ENCODE measurements around the gene SOCS3.

Gene SOCS3

DNA sequence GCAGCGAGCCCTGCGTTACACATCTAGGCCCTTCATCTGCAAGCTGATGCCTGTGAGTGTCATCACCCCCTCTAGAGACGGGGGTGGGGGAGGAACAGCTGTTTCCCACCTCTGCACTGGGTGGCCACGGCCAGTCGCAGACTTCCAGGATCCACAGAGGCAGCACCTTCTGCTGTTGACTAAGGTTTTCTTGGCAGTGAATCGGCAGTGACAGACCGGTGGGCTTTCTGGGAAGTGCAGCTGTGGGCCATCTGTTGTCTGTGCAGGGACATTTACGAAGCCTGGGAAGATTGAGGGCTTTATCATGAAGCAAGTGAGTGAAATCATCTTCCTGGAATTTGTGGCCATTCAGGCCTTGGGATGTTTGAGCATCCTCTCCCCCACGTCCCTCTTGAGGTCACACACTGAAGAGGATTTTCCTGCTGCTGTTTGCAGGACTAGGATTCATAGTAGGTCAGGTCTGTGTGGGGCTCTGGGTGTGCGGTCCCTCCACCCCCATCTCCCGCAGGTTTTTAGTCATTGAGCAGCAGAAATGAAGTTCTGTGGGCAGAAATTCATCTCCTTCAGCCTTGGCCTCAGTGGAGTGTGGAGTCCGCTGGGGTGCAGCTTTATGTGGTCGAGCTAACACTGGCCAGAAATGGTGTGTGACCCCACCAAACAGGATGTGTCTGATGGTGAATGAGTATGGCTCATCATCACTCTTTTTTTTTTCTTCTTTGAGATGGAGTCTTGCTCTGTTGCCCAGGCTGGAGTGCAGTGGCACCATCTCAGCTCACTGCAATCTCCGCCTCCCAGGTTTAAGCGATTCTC, 30.6 kb upstream of the SOCS3 start:
- peak; percentile 88 for DNase-seq (ENCODE audit: low spot score)

DNA sequence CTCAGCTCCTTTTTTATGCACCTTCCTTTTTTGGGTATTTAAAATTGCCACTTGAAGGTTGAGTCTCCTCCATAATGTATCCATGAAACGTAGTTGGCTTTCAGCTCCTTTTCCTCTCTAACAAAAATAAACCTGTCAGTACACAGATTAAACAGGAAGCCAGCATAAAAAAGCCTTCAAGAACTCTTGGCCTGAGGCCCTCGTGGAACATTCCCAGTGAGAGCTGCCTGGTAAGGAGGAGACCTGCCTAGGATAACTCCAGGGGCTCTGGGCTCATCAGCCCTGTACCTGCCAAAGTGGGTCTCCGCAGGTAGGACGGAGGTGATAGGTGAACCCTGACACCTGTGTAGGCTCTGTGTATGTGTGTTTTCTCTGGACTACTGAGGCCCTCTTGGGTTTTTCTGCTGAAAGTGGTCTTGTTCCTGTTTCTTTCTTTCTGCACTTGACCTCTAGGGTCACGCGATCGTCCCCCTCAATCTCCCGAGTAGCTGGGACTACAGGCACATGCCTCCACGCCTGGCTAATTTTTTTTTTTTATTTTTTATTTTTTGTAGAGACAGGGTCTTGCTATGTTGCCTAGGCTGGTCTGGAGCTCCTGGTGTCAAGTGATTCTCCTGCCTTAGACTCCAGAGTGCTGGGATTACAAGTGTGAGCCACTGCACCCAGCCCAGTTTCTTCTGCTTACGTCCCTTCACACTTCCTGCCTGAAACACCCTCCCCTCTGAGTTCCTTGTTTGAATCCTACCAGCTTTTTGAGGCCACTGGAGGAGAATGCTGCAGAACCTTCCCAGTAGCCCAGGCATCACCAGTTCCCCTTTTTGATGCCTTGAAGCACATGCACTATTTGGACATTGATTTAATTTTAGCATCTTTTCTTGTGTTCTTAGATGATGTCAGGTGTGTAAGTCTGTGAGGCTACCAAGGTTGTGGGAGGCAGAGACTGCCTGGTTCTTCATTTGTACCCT, 28.4 kb upstream of the SOCS3 start:
- no peak for DNase-seq (ENCODE audit: low spot score)

DNA sequence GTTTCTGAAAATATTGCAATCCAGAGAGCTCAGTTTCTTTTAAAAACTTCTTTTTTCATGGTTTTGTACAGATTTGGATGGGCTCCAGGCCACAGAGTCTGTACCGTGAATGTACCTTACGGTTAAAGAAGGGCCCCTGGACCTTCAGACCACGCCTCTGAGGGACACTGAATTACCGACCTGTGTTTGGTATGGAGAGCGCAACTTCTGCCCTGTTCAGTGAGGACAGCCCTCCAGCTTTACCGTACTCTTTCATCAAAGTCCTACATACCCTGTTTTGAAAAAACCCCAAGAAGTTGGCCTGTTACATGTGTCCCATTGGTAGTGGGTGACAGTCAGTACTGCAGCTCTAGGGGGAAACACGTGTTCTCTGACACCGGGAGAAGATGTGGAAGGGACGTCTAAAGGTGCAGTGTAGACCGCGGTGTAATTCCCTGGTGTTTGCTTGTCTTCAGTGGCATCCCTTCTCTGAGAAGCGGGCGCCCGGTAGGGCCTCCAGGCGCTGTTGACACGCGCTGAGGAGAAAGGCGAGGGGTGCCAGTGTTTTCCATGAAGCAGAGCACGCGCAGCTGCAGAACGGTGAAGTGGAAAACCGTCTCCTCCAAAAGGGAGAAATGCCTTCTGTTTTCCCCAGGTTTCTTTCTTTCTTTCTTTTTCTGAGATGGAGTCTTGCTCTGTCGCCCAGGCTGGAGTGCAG, 24.8 kb upstream of the SOCS3 start:
- DNase-seq (ENCODE audit: low spot score) = no peak

DNA sequence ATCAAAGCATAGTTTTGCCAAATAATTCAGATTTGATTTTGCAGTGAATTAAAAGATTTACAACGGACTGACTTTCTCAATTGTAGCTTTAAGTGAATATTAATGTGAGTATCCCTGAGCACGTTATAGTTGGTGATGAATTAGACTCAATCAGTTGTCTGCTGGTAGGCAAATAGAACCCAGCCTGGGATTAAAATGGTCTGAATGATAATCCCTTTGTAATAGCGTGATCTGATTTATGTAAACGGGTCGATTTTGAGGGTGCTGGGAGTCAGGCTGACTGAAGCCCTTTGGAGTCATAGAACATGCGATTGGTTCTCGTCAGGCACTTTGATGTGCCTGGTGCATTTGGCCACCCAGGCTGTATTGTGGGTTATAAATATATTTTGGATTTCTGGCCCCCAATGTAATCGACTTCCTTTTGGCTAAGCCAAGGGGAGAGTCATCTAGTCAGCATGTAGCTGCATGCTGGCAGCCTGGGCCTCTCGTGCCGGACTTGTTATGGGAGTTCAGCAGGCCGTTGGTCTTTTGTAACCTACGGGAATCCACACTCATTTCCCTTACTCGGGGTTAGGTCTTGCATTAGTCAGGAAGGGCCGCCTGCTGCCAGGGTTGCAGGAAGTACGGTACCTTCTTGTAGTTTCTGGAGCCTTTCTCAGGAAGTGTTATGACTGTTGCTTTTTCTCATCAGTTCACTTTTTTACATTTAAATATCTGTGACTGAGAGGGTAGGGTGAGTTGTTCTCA, 24.0 kb upstream of the SOCS3 start:
- peak; percentile 93 for DNase-seq (ENCODE audit: low spot score)

DNA sequence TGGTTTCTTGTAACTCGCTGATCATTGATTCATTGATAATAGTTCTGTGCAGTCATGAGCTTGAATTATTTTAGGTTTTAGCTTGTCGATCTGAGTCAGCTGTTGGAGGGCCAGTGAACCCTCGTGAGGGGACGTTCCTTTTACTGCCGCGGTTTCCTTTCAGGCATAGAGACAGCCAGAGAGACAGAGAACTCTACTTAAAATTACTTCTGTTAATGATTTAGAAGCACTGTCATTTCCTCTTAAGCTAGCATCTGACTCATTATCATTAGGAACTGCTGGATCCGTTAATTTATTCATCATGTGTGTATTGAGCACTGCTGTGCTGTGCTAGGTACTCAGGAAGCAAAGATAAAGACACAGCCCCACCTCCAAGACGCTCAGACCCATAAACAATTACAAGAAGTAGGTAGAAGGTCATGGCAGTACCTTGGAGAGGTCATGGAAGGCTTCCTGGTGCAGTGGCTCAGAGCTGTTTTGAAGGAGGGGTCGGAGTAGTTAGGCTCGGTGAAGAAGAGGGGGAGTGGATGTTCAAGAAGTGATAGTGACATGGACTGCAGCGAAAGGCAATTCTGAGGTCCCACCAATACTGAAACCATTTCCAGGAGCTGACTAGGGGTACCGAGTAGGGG, 21.8 kb upstream of the SOCS3 start:
- DNase-seq (ENCODE audit: low spot score) = no peak

DNA sequence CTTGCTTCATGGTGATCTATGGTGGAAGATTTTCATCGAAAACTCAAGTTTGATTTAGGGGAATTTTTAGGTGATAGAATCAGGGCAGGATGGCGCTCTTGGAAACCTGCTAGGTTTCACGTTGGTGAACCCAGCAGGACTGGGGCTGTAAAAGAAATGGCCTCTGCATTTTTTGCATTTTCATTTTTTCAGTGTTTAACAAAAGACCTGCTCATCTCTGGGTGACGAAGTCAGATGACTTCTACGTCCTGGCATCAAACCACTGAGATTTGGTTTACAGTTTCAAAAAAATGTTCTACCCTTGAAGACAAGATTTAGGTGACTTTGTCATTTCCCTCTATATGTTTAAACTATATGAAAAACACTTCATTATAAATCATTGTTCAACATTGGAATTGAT, 20.5 kb upstream of the SOCS3 start:
- DNase-seq (ENCODE audit: low spot score) = no peak

DNA sequence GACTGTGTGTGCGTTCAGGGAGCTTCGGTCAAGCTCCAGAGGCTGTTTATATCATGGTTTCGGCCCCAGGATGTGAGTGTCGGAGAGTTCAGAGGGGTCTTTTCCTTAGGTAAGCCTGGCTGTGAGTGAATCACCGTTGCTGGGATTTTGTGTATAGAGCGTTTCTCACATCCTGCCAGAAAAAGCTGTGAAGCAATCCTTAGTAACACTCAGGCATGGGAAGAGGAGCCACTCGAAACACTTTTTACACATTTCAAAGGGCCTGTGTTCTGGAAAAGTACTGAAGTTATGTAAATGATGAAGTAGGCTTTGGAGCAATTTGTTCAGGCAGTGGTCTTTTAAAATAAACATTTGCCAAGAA, 19.2 kb upstream of the SOCS3 start:
- peak; percentile 45 for DNase-seq (ENCODE audit: low spot score)

DNA sequence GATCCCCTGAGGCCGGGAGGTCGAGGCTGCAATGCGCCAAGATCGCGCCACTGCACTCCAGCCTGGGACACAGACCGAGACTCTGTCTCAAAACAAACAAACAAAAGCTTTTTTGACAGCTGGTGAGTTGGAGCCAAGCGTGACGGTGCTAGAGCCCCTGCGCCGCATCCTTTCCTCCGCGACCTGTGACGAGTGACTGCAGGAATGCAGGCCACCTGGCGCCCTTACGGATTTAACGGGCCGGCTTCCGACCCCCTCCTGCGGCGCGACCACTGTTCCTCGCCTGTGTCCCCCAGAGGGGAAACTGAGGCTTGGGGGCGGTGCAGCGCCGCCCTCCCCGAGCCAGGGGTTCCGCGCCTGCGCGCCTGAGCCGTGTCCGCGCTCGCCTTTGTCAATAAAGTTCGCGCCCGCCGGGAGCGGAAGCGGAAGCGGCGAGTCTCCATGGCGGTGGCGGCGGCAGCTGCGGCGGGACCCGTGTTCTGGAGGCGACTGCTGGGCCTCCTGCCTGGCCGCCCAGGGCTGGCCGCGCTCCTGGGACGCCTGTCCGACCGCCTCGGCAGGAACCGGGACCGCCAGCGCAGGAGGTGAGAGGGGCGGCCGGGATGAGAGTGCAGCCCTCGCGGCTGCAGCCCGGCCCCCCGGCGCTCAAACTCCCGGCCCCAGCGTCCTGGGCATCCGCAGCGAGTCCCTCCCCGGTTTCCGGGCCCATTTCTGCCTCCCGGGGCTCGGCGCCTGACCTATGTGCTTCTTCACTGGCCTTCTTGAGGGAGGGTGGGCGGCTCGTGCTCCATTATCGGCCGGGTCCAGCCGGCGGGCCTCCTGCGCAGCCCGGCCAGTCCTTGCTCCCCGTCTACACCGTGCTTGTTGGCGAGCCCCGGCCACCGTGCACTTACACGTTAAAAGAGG, 18.6 kb upstream of the SOCS3 start, which contains the start of gene PGS1:
Gene PGS1 (plus strand): TSS at position 425 of the 906 bp plus-strand sequence. CDS start 17 bp downstream, at position 442.
- DNase-seq (ENCODE audit: low spot score) = peak; percentile 84

DNA sequence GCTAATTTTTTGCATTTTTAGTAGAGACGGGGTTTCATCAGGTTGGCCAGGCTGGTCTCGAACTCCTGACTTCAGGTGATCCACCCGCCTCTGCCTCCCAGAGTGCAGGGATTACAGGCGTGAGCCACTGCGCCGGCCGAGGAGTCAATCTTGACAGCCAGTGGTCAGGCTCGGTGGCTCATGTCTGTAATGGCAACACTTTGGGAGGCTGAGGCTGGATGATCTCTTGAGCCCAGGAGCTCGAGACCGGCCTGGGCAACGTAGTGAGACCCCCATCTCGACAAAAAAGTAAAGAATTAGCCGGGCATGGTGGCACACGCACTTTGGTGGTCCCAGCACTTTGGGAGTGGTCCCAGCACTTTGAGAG, 18.0 kb upstream of the SOCS3 start:
- no peak for DNase-seq (ENCODE audit: low spot score)

DNA sequence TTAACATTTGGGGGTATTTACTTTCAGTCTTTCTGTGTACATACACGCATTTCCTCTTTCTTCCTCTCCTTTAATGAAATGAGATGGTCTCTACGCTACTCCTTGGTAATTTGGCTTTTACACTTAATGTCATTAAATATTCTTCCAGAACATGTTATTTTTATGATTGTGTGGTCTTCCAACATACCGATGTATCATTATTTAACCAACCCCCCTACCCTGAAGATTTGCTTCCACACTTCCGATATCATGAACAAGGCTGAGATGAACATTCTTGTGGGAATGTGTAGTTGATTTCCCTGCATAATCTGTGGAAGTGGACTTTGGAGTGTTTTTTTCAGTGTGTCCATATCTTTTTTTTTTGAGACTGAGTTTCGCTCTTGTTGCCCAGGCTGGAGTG, 16.3 kb upstream of the SOCS3 start:
- DNase-seq (ENCODE audit: low spot score) = no peak

DNA sequence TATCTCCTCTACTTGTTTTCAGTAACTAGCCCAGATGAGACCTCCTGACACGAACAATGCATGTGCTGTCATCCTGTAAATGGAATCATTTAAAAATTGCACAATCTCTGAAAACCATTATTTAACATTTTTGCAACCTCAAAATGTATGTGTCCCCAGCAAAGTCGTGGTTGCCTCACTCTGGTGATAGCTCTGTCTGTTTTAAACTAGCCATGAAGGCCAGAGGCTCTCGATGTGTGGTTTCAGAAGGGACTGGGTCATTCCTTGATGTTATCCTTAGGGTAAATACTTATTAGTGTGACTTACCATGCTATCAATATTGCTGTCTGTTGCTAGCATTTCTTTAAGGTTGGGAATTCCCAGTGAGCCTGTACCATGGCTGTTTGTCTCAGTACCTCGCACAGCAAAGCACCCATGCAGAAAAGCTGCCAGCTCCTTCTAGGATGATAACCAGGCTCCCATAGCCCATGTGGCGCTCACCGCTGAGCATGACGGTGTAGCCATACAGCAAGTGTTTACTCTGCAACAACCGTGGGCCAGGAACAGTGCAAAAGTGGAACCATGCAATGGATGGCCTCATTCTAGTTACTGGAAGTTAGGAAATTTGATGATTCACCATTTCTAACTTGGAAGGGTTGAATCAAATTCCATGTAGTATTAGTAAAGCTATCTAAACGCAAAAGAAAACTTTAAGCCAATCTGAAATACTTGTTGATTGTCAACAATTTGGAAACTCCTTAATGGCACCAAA, 15.7 kb upstream of the SOCS3 start:
- DNase-seq (ENCODE audit: low spot score) = peak; percentile 80

DNA sequence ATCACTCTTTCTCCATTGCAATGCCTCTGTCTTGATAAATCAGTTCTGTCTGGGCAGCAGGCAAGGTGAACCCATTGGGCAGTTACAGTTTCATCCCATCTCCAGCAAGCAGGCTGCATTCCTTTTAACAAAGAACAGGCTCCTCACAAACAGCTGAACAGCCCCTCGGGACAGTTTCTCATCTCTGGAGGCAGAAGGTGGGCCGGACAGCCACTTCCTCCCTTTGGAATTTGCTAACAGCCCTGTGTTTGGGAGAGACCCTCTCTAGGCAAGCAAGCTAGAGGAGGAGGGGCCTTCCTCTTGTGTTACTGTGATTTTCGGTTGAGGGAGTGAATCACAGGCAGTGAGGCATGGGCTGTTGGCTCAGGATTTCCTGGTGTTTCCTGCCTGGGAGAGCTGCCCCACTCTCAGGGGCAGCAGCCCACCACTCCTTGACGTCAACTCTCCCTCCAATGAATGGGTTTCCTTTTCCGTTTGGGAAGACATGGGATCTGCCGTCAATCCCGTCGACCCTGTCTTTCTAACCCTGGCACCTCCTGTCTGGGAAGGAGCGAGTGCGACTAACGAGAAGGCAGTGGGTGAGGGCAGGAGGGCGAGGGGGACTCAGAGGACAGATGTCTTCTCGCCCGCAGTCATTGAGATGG, 14.9 kb upstream of the SOCS3 start:
- DNase-seq (ENCODE audit: low spot score) = peak; percentile 67

DNA sequence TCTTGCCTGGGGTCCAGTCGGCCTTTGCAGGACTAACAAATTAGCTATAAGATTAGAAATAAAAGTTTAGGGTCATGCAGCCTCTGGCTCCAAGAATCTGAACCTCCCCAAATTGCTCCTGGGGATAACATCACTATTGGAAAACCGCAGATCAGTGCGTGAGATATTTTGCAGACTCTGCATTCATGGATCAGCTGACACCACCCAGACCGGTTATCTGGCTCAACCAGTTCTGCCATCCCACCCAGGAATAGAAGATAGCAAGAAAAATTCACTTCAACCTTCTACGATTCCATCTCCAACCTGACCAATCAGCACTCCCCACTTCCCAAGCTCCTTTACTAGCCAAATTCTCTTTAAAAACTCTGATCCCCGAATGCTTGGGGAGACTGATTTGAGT, 14.3 kb upstream of the SOCS3 start:
- no peak for DNase-seq (ENCODE audit: low spot score)

DNA sequence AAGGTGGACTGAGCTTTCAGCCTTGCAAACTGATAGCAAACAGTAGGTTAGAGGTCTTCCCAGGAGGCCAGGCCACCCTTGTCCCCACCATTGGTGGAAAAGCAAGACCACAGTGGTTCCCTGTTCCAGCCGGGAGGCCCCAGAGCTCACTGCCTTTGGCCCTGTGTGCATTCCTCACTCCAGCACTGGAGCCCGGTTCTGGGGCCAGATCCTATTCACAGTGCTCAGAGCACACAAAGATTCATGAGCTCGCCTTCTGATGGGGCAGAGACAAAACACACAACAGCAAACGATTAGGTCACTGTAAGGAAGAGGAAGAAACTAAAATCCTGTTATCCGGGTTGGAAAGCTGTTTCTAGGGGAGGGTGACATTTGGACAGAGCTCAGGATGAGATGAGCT, 13.0 kb upstream of the SOCS3 start:
- DNase-seq (ENCODE audit: low spot score) = no peak

DNA sequence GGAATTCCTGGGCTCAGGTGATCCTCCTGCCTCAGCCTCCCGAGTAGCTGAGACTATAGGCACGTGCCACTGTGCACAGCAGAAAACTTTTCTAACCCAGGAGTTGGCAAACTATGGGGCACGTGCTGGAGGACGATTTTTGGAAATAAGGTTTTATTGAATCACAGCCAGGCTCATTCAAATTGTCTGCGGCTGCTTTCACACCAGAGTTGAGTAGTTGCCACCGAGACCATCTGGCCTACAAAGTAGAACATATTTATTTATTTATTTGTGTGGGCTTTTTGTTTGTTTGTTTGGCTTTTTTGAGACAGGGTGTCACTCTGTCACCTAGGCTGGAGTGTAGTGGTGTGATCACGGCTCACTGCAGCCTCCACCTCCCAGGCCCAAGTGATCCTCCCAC, 11.2 kb upstream of the SOCS3 start:
- DNase-seq (ENCODE audit: low spot score) = no peak

DNA sequence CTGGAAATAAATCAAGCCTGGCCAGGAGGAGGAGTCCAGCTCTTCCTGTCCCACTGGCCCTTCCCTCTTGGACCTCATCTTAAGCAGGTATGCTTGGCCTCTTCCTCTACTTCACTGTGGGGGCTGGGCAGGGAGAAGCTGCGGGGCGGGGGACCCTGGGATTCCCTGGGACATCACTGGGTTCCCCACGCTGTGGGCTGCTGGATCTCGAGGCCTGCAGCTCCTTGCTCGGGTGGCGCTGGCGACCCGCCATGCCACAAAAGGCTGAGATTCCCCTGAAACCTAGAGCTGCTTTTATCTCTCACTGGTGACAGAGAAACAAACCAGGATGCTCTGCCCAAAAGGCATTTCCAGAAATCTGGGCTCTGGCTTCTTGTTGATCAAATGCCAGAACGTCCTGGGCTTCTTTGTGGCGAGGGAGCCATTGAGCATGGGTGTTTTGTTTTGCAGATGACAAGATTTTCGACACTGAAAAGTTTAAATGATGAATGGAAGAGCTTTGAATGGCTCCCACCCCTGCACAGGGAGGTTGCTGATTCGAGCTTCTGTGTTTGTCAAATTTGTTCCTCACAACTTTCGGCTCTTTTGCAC, 10.0 kb upstream of the SOCS3 start:
- no peak for DNase-seq (ENCODE audit: low spot score)

DNA sequence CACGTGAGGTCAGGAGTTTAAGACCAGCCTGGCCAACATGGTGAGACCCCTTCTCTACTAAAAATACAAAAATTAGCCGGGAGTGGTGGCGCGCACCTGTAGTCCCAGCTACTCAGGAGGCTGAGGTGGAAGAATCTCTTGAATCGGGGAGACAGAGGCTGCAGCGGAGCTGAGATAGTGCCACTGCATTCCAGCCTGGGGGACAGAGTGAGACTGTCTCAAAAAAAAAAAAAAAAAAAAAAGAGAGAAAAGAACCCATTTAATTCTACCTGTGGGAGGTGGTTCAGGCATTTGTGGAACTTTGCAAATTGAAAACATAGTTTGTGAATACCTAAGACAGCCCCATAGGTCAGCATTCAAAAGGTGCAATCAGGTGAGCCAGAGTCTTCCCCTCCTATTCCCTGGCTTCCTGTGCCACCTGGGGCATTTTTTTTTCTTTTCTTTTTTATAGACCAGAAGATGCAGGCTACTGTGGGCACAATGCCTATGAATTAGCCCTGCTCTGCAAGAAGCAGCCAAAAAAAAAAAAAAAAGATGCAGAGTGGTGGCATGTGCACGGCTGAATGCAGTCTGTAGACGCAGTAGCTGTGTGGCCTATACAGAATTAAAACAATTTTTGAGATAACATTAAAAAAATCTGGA, 9.1 kb upstream of the SOCS3 start:
- DNase-seq (ENCODE audit: low spot score) = no peak

DNA sequence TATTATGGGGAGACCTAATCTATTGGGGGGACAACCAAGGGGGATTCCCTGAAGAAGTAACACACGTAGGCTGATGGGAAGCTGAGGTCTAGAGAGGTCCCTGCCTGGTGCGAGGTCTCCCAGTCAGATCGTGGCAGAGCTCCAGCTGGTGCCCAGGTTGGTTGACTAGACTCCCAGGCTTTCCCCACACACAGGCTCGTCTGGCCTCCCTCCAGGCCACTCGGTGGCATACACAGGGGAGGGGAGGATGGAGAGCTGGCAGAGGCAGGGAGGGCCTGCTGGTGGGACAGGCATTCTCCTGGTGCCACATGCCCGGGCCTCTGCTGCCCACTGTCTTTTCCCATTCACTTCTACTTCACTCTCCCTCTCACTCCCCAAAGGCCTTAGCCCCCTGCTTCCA, 8.5 kb upstream of the SOCS3 start:
- no peak for DNase-seq (ENCODE audit: low spot score)
